ENCODE measurements around the gene DMRTB1.

The DMRTB1 gene

GRCh38 chr1:53459321-53460175 is at the start of gene DMRTB1:
DMRTB1 (plus strand) TSS chr1:53459399; CDS start chr1:53459454, 55 bp downstream.
- Histone ChIP-seq H3K9me3 (ENCODE audit: control insufficient read depth in 5 of 5, low read length in 5 of 5) (no peaks in the 10 kb centered on the region), H3K4me3 (ENCODE audit: low read depth in 1 of 5, low read length in 5 of 5) (no peak within 1 kb of the TSS), H3K27ac (ENCODE audit: low read depth, low read length) (no peak within 1 kb of the TSS), H3K36me3 (ENCODE audit: control insufficient read depth in 5 of 5, insufficient read depth in 5 of 5, low read length in 5 of 5) (no peaks in the 10 kb centered on the region), H3K9ac (ENCODE audit: low read length in 5 of 5) (no peak within 1 kb of the TSS), H3K4me1 (ENCODE audit: control insufficient read depth in 5 of 5, insufficient read depth in 5 of 5, low read length in 5 of 5) (no peaks in the 10 kb centered on the region), H3K27me3 (ENCODE audit: control insufficient read depth in 5 of 5, insufficient read depth in 4 of 5, low read length in 5 of 5) (peaks cover 0 to 11% (median 4%) of the 10 kb centered on the region in 5 donors)

DNA sequence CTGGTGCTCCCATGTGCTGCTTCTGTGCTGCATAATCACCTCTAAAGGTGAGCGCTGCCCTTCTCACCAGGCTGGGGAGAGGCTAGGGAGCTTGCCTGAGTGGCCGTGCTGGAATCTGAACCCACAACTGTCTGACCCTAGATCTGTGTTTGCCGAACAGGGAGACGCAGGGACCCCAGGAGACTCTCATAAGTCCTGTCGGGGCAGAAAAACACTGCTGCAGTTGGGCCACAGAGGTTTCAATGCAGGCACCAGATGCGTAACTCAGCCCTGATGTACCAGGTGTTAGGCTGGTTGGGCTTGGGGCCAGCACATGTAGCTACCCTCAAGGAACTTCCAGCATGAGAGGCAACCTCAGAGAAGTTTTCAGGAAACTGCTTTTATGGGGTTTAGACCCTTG is 49.5 kb upstream of the DMRTB1 start:
- Histone ChIP-seq H3K27me3 (ENCODE audit: control insufficient read depth in 5 of 5, insufficient read depth in 4 of 5, low read length in 5 of 5) (peaks cover 18 to 34% (median 19%) of the 10 kb centered on the region in 5 donors), H3K4me1 (ENCODE audit: control insufficient read depth in 5 of 5, insufficient read depth in 5 of 5, low read length in 5 of 5) (no peaks in the 10 kb centered on the region), H3K9ac (ENCODE audit: low read length in 5 of 5) (no peak overlapping the region), H3K4me3 (ENCODE audit: low read depth in 1 of 5, low read length in 5 of 5) (no peak overlapping the region), H3K36me3 (ENCODE audit: control insufficient read depth in 5 of 5, insufficient read depth in 5 of 5, low read length in 5 of 5) (no peaks in the 10 kb centered on the region), H3K27ac (ENCODE audit: low read depth, low read length) (no peak overlapping the region), H3K9me3 (ENCODE audit: control insufficient read depth in 5 of 5, low read length in 5 of 5) (no peaks in the 10 kb centered on the region)

- H3K36me3 ChIP-seq (ENCODE audit: control insufficient read depth in 5 of 5, insufficient read depth in 5 of 5, low read length in 5 of 5): no peaks in the 10 kb centered on the region
- H3K9ac ChIP-seq (ENCODE audit: low read length in 5 of 5): no peak overlapping the region
- H3K4me3 ChIP-seq (ENCODE audit: low read depth in 1 of 5, low read length in 5 of 5): no peak overlapping the region
- no peaks in the 10 kb centered on the region for H3K4me1 ChIP-seq (ENCODE audit: control insufficient read depth in 5 of 5, insufficient read depth in 5 of 5, low read length in 5 of 5)
- H3K27ac ChIP-seq (ENCODE audit: low read depth, low read length): no peak overlapping the region
- no peaks in the 10 kb centered on the region for H3K9me3 ChIP-seq (ENCODE audit: control insufficient read depth in 5 of 5, low read length in 5 of 5)
- peaks cover 18 to 34% (median 20%) of the 10 kb centered on the region in 5 donors for H3K27me3 ChIP-seq (ENCODE audit: control insufficient read depth in 5 of 5, insufficient read depth in 4 of 5, low read length in 5 of 5)
Observed at GRCh38 chr1:53410100-53410541, 49.1 kb upstream of the DMRTB1 start.

GRCh38 chr1:53410701-53411100 is 48.5 kb upstream of the DMRTB1 start:
- no peaks in the 10 kb centered on the region for H3K9me3 ChIP-seq (ENCODE audit: control insufficient read depth in 5 of 5, low read length in 5 of 5)
- no peak overlapping the region for H3K27ac ChIP-seq (ENCODE audit: low read depth, low read length)
- no peaks in the 10 kb centered on the region for H3K4me1 ChIP-seq (ENCODE audit: control insufficient read depth in 5 of 5, insufficient read depth in 5 of 5, low read length in 5 of 5)
- no peaks in the 10 kb centered on the region for H3K36me3 ChIP-seq (ENCODE audit: control insufficient read depth in 5 of 5, insufficient read depth in 5 of 5, low read length in 5 of 5)
- H3K27me3 ChIP-seq (ENCODE audit: control insufficient read depth in 5 of 5, insufficient read depth in 4 of 5, low read length in 5 of 5): peaks cover 16 to 34% (median 18%) of the 10 kb centered on the region in 5 donors
- H3K9ac ChIP-seq (ENCODE audit: low read length in 5 of 5): no peak overlapping the region
- no peak overlapping the region for H3K4me3 ChIP-seq (ENCODE audit: low read depth in 1 of 5, low read length in 5 of 5)

- Histone ChIP-seq H3K4me3 (ENCODE audit: low read depth in 1 of 5, low read length in 5 of 5) (no peak overlapping the region), H3K27ac (ENCODE audit: low read depth, low read length) (no peak overlapping the region), H3K4me1 (ENCODE audit: control insufficient read depth in 5 of 5, insufficient read depth in 5 of 5, low read length in 5 of 5) (no peaks in the 10 kb centered on the region), H3K9me3 (ENCODE audit: control insufficient read depth in 5 of 5, low read length in 5 of 5) (no peaks in the 10 kb centered on the region), H3K9ac (ENCODE audit: low read length in 5 of 5) (no peak overlapping the region), H3K27me3 (ENCODE audit: control insufficient read depth in 5 of 5, insufficient read depth in 4 of 5, low read length in 5 of 5) (peaks cover 15 to 29% (median 17%) of the 10 kb centered on the region in 5 donors), H3K36me3 (ENCODE audit: control insufficient read depth in 5 of 5, insufficient read depth in 5 of 5, low read length in 5 of 5) (no peaks in the 10 kb centered on the region)
Observed at GRCh38 chr1:53411541-53412152, 47.6 kb upstream of the DMRTB1 start.

- Histone ChIP-seq H3K4me1 (ENCODE audit: control insufficient read depth in 5 of 5, insufficient read depth in 5 of 5, low read length in 5 of 5) (no peaks in the 10 kb centered on the region), H3K27me3 (ENCODE audit: control insufficient read depth in 5 of 5, insufficient read depth in 4 of 5, low read length in 5 of 5) (peaks cover 12 to 29% (median 20%) of the 10 kb centered on the region in 5 donors), H3K9ac (ENCODE audit: low read length in 5 of 5) (no peak overlapping the region), H3K27ac (ENCODE audit: low read depth, low read length) (no peak overlapping the region), H3K36me3 (ENCODE audit: control insufficient read depth in 5 of 5, insufficient read depth in 5 of 5, low read length in 5 of 5) (no peaks in the 10 kb centered on the region), H3K9me3 (ENCODE audit: control insufficient read depth in 5 of 5, low read length in 5 of 5) (no peaks in the 10 kb centered on the region), H3K4me3 (ENCODE audit: low read depth in 1 of 5, low read length in 5 of 5) (no peak overlapping the region)
Observed at GRCh38 chr1:53412285-53413174, 46.7 kb upstream of the DMRTB1 start.

GRCh38 chr1:53413175-53414001 is 45.8 kb upstream of the DMRTB1 start:
- Histone ChIP-seq H3K27me3 (ENCODE audit: control insufficient read depth in 5 of 5, insufficient read depth in 4 of 5, low read length in 5 of 5) (peaks cover 14 to 31% (median 17%) of the 10 kb centered on the region in 5 donors), H3K27ac (ENCODE audit: low read depth, low read length) (no peak overlapping the region), H3K4me3 (ENCODE audit: low read depth in 1 of 5, low read length in 5 of 5) (no peak overlapping the region), H3K9me3 (ENCODE audit: control insufficient read depth in 5 of 5, low read length in 5 of 5) (no peaks in the 10 kb centered on the region), H3K36me3 (ENCODE audit: control insufficient read depth in 5 of 5, insufficient read depth in 5 of 5, low read length in 5 of 5) (no peaks in the 10 kb centered on the region), H3K4me1 (ENCODE audit: control insufficient read depth in 5 of 5, insufficient read depth in 5 of 5, low read length in 5 of 5) (no peaks in the 10 kb centered on the region), H3K9ac (ENCODE audit: low read length in 5 of 5) (no peak overlapping the region)

GRCh38 chr1:53414632-53415031 is 44.6 kb upstream of the DMRTB1 start:
- Histone ChIP-seq H3K27me3 (ENCODE audit: control insufficient read depth in 5 of 5, insufficient read depth in 4 of 5, low read length in 5 of 5) (peaks cover 10 to 26% (median 15%) of the 10 kb centered on the region in 5 donors), H3K9me3 (ENCODE audit: control insufficient read depth in 5 of 5, low read length in 5 of 5) (no peaks in the 10 kb centered on the region), H3K4me3 (ENCODE audit: low read depth in 1 of 5, low read length in 5 of 5) (no peak overlapping the region), H3K4me1 (ENCODE audit: control insufficient read depth in 5 of 5, insufficient read depth in 5 of 5, low read length in 5 of 5) (no peaks in the 10 kb centered on the region), H3K9ac (ENCODE audit: low read length in 5 of 5) (no peak overlapping the region), H3K36me3 (ENCODE audit: control insufficient read depth in 5 of 5, insufficient read depth in 5 of 5, low read length in 5 of 5) (no peaks in the 10 kb centered on the region), H3K27ac (ENCODE audit: low read depth, low read length) (no peak overlapping the region)

- no peaks in the 10 kb centered on the region for H3K4me1 ChIP-seq (ENCODE audit: control insufficient read depth in 5 of 5, insufficient read depth in 5 of 5, low read length in 5 of 5)
- no peaks in the 10 kb centered on the region for H3K36me3 ChIP-seq (ENCODE audit: control insufficient read depth in 5 of 5, insufficient read depth in 5 of 5, low read length in 5 of 5)
- H3K9ac ChIP-seq (ENCODE audit: low read length in 5 of 5): no peak overlapping the region
- H3K27me3 ChIP-seq (ENCODE audit: control insufficient read depth in 5 of 5, insufficient read depth in 4 of 5, low read length in 5 of 5): peaks cover 8 to 25% (median 10%) of the 10 kb centered on the region in 5 donors
- no peak overlapping the region for H3K27ac ChIP-seq (ENCODE audit: low read depth, low read length)
- H3K9me3 ChIP-seq (ENCODE audit: control insufficient read depth in 5 of 5, low read length in 5 of 5): no peaks in the 10 kb centered on the region
- no peak overlapping the region for H3K4me3 ChIP-seq (ENCODE audit: low read depth in 1 of 5, low read length in 5 of 5)
Observed at GRCh38 chr1:53415432-53415831, 43.8 kb upstream of the DMRTB1 start.
